K562 (cell line): ENCODE data around the gene PDE12. TPM values are rescaled to one million over a fixed set of nuclear protein-coding genes. Genes with fewer than 3 reads are reported as not detected.
A peak's percentile ranks its signal among the peaks of the same experiment; 100 is the strongest.

Experiments used
- ELF1 ChIP-seq: fragments of 200-800 bp; sonication (Bioruptor generic); IDR thresholded peaks from 2 replicates; pipeline ENCODE4 v1.6.1; 2016; ENCODE audit warnings: missing genetic modification characterization, missing compliant biosample characterization
- ESRRA ChIP-seq: fragments of 450-650 bp; IDR thresholded peaks from 2 replicates; pipeline ENCODE4 v1.6.1; 2014; ENCODE audit warnings: low read depth, mild to moderate bottlenecking, moderate library complexity, borderline replicate concordance
- ESRRB ChIP-seq: fragments of 250-450 bp; sonication (Bioruptor Pico); IDR thresholded peaks from 2 replicates; pipeline ENCODE4 v1.5.0; 2020; ENCODE audit warnings: mild to moderate bottlenecking, moderate library complexity, borderline replicate concordance
- FOXK2 ChIP-seq, 2 experiments: fragments of 450-650 bp; IDR thresholded peaks in 1 of 2; conservative IDR thresholded peaks in 1 of 2; 2 replicates each; pipeline ENCODE4 v1.6.1; 2016; ENCODE audit warnings: low read depth in 2 of 2, mild to moderate bottlenecking in 1 of 2
- IFI16 ChIP-seq: fragments of 250-450 bp; sonication (Bioruptor Pico); IDR thresholded peaks from 2 replicates; pipeline ENCODE4 v2.1.2; 2022; ENCODE audit warnings: mild to moderate bottlenecking, inconsistent platforms
- JUND ChIP-seq, 2 experiments: IDR thresholded peaks; 2 replicates in 1 of 2; 3 replicates in 1 of 2; pipeline ENCODE4 v1.6.1; 2011; ENCODE audit warnings: borderline replicate concordance in 2 of 2, low read depth in 2 of 2, low read length in 2 of 2, improper control_type of control experiment in 1 of 2, missing biosample characterization in 1 of 2, missing genetic modification characterization in 1 of 2, missing genetic modification reagents in 1 of 2
- NELFE ChIP-seq: IDR thresholded peaks from 2 replicates; pipeline ENCODE4 v1.6.1; 2011; ENCODE audit warnings: mild to moderate bottlenecking; ENCODE audit not compliant: insufficient read depth, insufficient read length
- NR4A1 ChIP-seq, 2 experiments: fragments of 250-450 bp in 1 of 2; fragments of 450-650 bp in 1 of 2; sonication (Bioruptor Pico) in 1 of 2; IDR thresholded peaks; 2 replicates each; pipeline versions ENCODE4 v1.4.0 to v1.6.1; 2016 to 2020; ENCODE audit warnings: mild to moderate bottlenecking in 2 of 2, missing compliant biosample characterization in 1 of 2, missing genetic modification characterization in 1 of 2, moderate library complexity in 1 of 2
- NUFIP1 ChIP-seq: fragments of 450-650 bp; IDR thresholded peaks from 2 replicates; pipeline ENCODE4 v1.6.1; 2018; ENCODE audit not compliant: partially characterized antibody
- PTTG1 ChIP-seq: fragments of 450-650 bp; IDR thresholded peaks from 2 replicates; pipeline ENCODE4 v1.6.1; 2016; ENCODE audit warnings: low read depth, mild to moderate bottlenecking, missing genetic modification characterization, missing compliant biosample characterization
- SAP30 ChIP-seq: fragments of 200-600 bp; sonication (generic); IDR thresholded peaks from 2 replicates; pipeline ENCODE4 v1.6.1; 2012; ENCODE audit warnings: borderline replicate concordance, low read depth, mild to moderate bottlenecking, moderate library complexity, low read length, control low read depth, inconsistent platforms; ENCODE audit not compliant: insufficient read depth, poor library complexity, severe bottlenecking
- STAT5A ChIP-seq: IDR thresholded peaks from 2 replicates; pipeline ENCODE4 v1.6.1; 2012; ENCODE audit warnings: low read length, inconsistent platforms, borderline replicate concordance
- ZEB2 ChIP-seq: fragments of 450-650 bp; IDR thresholded peaks from 2 replicates; pipeline ENCODE4 v1.6.1; 2016
- ZNF583 ChIP-seq: fragments of 250-450 bp; sonication (Bioruptor Pico); IDR thresholded peaks from 2 replicates; pipeline ENCODE4 v1.4.0; 2020
- ZNF696 ChIP-seq: fragments of 250-450 bp; sonication (Bioruptor Pico); conservative IDR thresholded peaks from 2 replicates; pipeline ENCODE4 v1.4.0; 2020; ENCODE audit warnings: mild to moderate bottlenecking, moderate library complexity
- ZNF766 ChIP-seq: fragments of 200-800 bp; sonication (Bioruptor generic); conservative IDR thresholded peaks from 2 replicates; pipeline ENCODE4 v1.6.1; 2016; ENCODE audit warnings: missing genetic modification characterization, missing compliant biosample characterization
- ZSCAN29 ChIP-seq: fragments of 450-650 bp; IDR thresholded peaks from 2 replicates; pipeline ENCODE4 v1.6.1; 2017
- polyA plus RNA-seq, 8 experiments: library from polyadenylated mRNA; depleted of rRNA in 4 of 8; stranded (reverse) in 5 of 8; unstranded in 3 of 8; fragments of >200 nt; fragmentation: Nextera tagmentation in 2 of 8; fragmentation: Illumina TruSeq in 1 of 8; extraction: Ambion mirVana in 2 of 8; extraction: Trizol in 1 of 8; gene quantifications; 2 replicates each; pipeline versions ENCODE4 v1.2.1 to v1.2.3, GENCODE V29; 2011 to 2014; ENCODE audit warnings: inconsistent platforms in 1 of 8, missing spikeins in 1 of 8
- total RNA-seq, 7 experiments: library from RNA; depleted of rRNA in 6 of 7; stranded (reverse); fragments of >200 nt in 6 of 7; fragmentation: Illumina TruSeq in 2 of 7; extraction: Trizol in 2 of 7; gene quantifications; 2 replicates each; pipeline versions ENCODE4 v1.2.1 to v1.2.3, GENCODE V29; 2011 to 2021; ENCODE audit warnings: low replicate concordance in 1 of 7
- TF ChIP-seq, protein P1 (sequence below): sonication (generic); formaldehyde crosslinking; IDR thresholded peaks from 2 replicates; pipeline ENCODE4 v1.8.1; 2023; ENCODE audit warnings: mild to moderate bottlenecking, missing genetic modification reagents
- TF ChIP-seq, protein P2 (sequence below): sonication (generic); formaldehyde crosslinking; IDR thresholded peaks from 2 replicates; pipeline ENCODE4 v1.8.1; 2023; ENCODE audit warnings: missing genetic modification reagents, mild to moderate bottlenecking, borderline replicate concordance
- TF ChIP-seq, protein P3 (sequence below): fragments of 450-650 bp; formaldehyde crosslinking; IDR thresholded peaks from 2 replicates; pipeline ENCODE4 v1.4.0; 2020; ENCODE audit warnings: mild to moderate bottlenecking, moderate library complexity

PDE12 gene
- total and polyA plus RNA-seq, 9 of the 15 experiments (the other 6 are each of a cell fraction or from before 2014, with no cell fraction given), result 2.1 to 20.5 (median 10.0) TPM

DNA sequence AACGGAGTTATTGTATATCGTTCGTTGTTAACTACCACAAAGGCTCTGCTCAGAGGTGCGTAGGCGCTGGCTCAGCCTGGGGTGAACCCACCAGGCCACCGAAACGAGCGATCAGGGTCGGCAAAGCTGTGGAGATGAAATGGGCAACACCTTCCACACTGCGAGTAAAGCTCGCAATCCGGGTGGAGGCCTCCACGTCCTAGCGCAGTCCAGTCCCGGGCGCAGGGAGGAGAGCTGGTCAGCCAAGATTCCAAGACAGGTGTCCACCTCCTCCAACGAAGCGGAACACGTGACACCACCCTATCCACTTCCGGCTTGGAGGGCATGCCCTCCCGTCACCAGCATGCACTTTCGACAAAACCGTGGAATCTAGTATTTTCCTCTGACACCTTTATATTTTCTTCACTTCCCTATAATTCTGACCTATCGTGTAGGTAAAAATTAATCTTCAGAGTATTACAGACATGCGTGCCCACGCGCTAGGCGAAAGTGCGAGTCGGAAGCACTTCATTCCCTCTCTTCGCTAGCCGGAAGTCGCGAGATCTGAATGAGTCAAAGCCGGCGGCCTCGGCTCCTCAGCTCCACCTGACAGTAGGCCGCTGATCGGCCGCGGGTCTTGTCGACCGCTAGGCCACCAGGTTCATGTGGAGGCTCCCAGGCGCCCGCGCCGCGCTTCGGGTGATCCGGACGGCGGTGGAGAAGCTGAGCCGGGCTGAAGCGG is at the start of gene PDE12 (continued):
- TF ChIP-seq NUFIP1 (peak; percentile 65), ZSCAN29 (no peak), ZNF583 (CRISPR knock-in tag) (0 out of 2 replicates have a peak, but pooled peaks have one; percentile 68), SAP30 (peak; percentile 75), ZNF696 (no peak), ELF1 (peak; percentile 99), NR4A1 (CRISPR knock-in tag; IDR thresholded peaks at IDR 0.05) (no peak), NR4A1 (tag; IDR thresholded peaks at IDR 0.05) (peak; percentile 93), ESRRB (CRISPR knock-in tag) (no peak), JUND (IDR thresholded peaks at IDR 0.05; ENCODE audit: borderline replicate concordance, low read depth, low read length) (peak; percentile 70), JUND (tag; IDR thresholded peaks at IDR 0.05; ENCODE audit: borderline replicate concordance, low read depth, low read length) (peak; percentile 77; the same call in 2 of the 3 replicates), NELFE (no peak), ZEB2 (peak; percentile 100), ZNF766 (CRISPR knock-in tag) (peak; percentile 38; the same call in 1 of the 2 replicates), ESRRA (peak; percentile 84), FOXK2 (conservative IDR thresholded peaks at IDR 0.05 in 1 of 2, IDR thresholded peaks at IDR 0.05 in 1 of 2; ENCODE audit: low read depth in 2 of 2) (peak in 1 of 2 experiments; percentile 50; a peak in 1 of 4 replicates), IFI16 (CRISPR knock-in tag) (no peak), STAT5A (no peak; the same call in 1 of the 2 replicates), PTTG1 (tag) (no peak)
- TF ChIP-seq, protein P1, sequence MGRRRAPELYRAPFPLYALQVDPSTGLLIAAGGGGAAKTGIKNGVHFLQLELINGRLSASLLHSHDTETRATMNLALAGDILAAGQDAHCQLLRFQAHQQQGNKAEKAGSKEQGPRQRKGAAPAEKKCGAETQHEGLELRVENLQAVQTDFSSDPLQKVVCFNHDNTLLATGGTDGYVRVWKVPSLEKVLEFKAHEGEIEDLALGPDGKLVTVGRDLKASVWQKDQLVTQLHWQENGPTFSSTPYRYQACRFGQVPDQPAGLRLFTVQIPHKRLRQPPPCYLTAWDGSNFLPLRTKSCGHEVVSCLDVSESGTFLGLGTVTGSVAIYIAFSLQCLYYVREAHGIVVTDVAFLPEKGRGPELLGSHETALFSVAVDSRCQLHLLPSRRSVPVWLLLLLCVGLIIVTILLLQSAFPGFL, result no peak
- TF ChIP-seq, protein P2, sequence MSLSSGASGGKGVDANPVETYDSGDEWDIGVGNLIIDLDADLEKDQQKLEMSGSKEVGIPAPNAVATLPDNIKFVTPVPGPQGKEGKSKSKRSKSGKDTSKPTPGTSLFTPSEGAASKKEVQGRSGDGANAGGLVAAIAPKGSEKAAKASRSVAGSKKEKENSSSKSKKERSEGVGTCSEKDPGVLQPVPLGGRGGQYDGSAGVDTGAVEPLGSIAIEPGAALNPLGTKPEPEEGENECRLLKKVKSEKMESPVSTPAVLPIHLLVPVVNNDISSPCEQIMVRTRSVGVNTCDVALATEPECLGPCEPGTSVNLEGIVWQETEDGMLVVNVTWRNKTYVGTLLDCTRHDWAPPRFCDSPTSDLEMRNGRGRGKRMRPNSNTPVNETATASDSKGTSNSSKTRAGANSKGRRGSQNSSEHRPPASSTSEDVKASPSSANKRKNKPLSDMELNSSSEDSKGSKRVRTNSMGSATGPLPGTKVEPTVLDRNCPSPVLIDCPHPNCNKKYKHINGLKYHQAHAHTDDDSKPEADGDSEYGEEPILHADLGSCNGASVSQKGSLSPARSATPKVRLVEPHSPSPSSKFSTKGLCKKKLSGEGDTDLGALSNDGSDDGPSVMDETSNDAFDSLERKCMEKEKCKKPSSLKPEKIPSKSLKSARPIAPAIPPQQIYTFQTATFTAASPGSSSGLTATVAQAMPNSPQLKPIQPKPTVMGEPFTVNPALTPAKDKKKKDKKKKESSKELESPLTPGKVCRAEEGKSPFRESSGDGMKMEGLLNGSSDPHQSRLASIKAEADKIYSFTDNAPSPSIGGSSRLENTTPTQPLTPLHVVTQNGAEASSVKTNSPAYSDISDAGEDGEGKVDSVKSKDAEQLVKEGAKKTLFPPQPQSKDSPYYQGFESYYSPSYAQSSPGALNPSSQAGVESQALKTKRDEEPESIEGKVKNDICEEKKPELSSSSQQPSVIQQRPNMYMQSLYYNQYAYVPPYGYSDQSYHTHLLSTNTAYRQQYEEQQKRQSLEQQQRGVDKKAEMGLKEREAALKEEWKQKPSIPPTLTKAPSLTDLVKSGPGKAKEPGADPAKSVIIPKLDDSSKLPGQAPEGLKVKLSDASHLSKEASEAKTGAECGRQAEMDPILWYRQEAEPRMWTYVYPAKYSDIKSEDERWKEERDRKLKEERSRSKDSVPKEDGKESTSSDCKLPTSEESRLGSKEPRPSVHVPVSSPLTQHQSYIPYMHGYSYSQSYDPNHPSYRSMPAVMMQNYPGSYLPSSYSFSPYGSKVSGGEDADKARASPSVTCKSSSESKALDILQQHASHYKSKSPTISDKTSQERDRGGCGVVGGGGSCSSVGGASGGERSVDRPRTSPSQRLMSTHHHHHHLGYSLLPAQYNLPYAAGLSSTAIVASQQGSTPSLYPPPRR (CRISPR knock-in tag), result no peak
- TF ChIP-seq, protein P3, sequence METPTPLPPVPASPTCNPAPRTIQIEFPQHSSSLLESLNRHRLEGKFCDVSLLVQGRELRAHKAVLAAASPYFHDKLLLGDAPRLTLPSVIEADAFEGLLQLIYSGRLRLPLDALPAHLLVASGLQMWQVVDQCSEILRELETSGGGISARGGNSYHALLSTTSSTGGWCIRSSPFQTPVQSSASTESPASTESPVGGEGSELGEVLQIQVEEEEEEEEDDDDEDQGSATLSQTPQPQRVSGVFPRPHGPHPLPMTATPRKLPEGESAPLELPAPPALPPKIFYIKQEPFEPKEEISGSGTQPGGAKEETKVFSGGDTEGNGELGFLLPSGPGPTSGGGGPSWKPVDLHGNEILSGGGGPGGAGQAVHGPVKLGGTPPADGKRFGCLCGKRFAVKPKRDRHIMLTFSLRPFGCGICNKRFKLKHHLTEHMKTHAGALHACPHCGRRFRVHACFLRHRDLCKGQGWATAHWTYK, result peak; percentile 54; the same call in 1 of the 2 replicates
